MM.1S (cell line): ENCODE results near the gene ALG14.

ENCODE experiments used
- DNase-seq: peaks from one replicate; pipeline ENCODE4 v3.0.0-alpha.2; 2015
- H2AFZ ChIP-seq: fragments of 300-600 bp; sonication (generic); 2 replicates; pipeline ENCODE4 v1.6.0; 2016; ENCODE audit warnings: antibody characterized with exemption, low read length
- H3F3A ChIP-seq: fragments of 300-600 bp; sonication (generic); 2 replicates; pipeline ENCODE4 v1.6.1; 2016; ENCODE audit warnings: mild to moderate bottlenecking, antibody characterized with exemption, low read length, moderate library complexity, mixed read lengths; ENCODE audit not compliant: insufficient read depth
- H3K27ac ChIP-seq: fragments of 300-600 bp; sonication (generic); 2 replicates; pipeline ENCODE4 v1.5.1; 2016; ENCODE audit warnings: mild to moderate bottlenecking, low read length
- H3K27me3 ChIP-seq: fragments of 300-600 bp; sonication (generic); replicated peaks from 2 replicates; pipeline ENCODE4 v1.6.0; 2016; ENCODE audit warnings: low read length; ENCODE audit not compliant: insufficient read depth
- H3K36me3 ChIP-seq: fragments of 300-600 bp; sonication (generic); replicated peaks from 2 replicates; pipeline ENCODE4 v1.6.1; 2016; ENCODE audit warnings: mild to moderate bottlenecking, low read length, mixed read lengths; ENCODE audit not compliant: insufficient read depth
- H3K4me1 ChIP-seq: fragments of 300-600 bp; sonication (generic); 2 replicates; pipeline ENCODE4 v1.6.1; 2016; ENCODE audit warnings: low read length, mixed read lengths
- H3K4me2 ChIP-seq: fragments of 300-600 bp; sonication (generic); 2 replicates; pipeline ENCODE4 v1.6.0; 2016; ENCODE audit warnings: low read depth, low read length
- H3K4me3 ChIP-seq: fragments of 300-600 bp; sonication (generic); 2 replicates; pipeline ENCODE4 v1.5.1; 2016; ENCODE audit warnings: low read length, mixed read lengths
- H3K79me2 ChIP-seq: fragments of 300-600 bp; sonication (generic); 2 replicates; pipeline ENCODE4 v1.6.1; 2016; ENCODE audit warnings: mixed run types, low read length, mixed read lengths
- H3K9ac ChIP-seq: fragments of 300-600 bp; sonication (generic); 2 replicates; pipeline ENCODE4 v1.6.1; 2016; ENCODE audit warnings: low read length, mixed read lengths
- H3K9me2 ChIP-seq: fragments of 300-600 bp; sonication (generic); replicated peaks from 2 replicates; pipeline ENCODE4 v1.6.1; 2016; ENCODE audit warnings: mild to moderate bottlenecking, low read length, mixed read lengths; ENCODE audit not compliant: insufficient read depth
- H3K9me3 ChIP-seq: fragments of 300-600 bp; sonication (generic); replicated peaks from 2 replicates; pipeline ENCODE4 v1.6.1; 2016; ENCODE audit warnings: mild to moderate bottlenecking, low read length, mixed read lengths; ENCODE audit not compliant: insufficient read depth
- H4K20me1 ChIP-seq: fragments of 300-600 bp; sonication (generic); 2 replicates; pipeline ENCODE4 v1.6.1; 2016; ENCODE audit warnings: mild to moderate bottlenecking, low read length, moderate library complexity, mixed read lengths; ENCODE audit not compliant: insufficient read depth
- CTCF ChIP-seq: fragments of 300-600 bp; sonication (generic); IDR thresholded peaks from 2 replicates; pipeline ENCODE4 v1.5.1; 2016; ENCODE audit warnings: antibody characterized with exemption, low read length, mixed read lengths
- EZH2 ChIP-seq: fragments of 300-600 bp; sonication (generic); optimal IDR thresholded peaks from 2 replicates; pipeline ENCODE3; 2017; ENCODE audit warnings: low read depth, mild to moderate bottlenecking, antibody characterized with exemption, low read length, mixed read lengths
- EZH2phosphoT487 ChIP-seq: fragments of 300-600 bp; sonication (generic); IDR thresholded peaks from 2 replicates; pipeline ENCODE4 v1.6.1; 2018; ENCODE audit warnings: antibody characterized with exemption, low read length

ALG14 gene

GRCh38 chr1:94992161-94992560, 80.6 kb downstream of the ALG14 start:
- Histone ChIP-seq H3K27me3 (no peaks in the 10 kb centered on the region), H4K20me1 (no peaks in the 10 kb centered on the region), H3K9ac (no peak overlapping the region), H3K27ac (no peak overlapping the region), H2AFZ (no peak overlapping the region), H3K9me3 (no peaks in the 10 kb centered on the region), H3K4me3 (no peak overlapping the region), H3F3A (no peaks in the 10 kb centered on the region), H3K79me2 (no peaks in the 10 kb centered on the region), H3K9me2 (no peaks in the 10 kb centered on the region), H3K4me1 (no peaks in the 10 kb centered on the region), H3K36me3 (no peaks in the 10 kb centered on the region), H3K4me2 (no peak overlapping the region)
- TF ChIP-seq EZH2phosphoT487 (no peak), EZH2 (no peak), CTCF (no peak)
- DNase-seq: no peak

- H3K9me2 ChIP-seq: no peaks in the 10 kb centered on the region
Observed at GRCh38 chr1:94989911-94990473, 82.8 kb downstream of the ALG14 start.

GRCh38 chr1:94989398-94989797, 83.4 kb downstream of the ALG14 start:
- no peaks in the 10 kb centered on the region for H3K9me3 ChIP-seq
- DNase-seq: no peak
- TF ChIP-seq EZH2phosphoT487 (no peak), CTCF (no peak), EZH2 (no peak)
- no peak overlapping the region for H3K9ac ChIP-seq
- H3K9me2 ChIP-seq: no peaks in the 10 kb centered on the region
- H3K4me2 ChIP-seq: no peak overlapping the region
- H3K4me3 ChIP-seq: no peak overlapping the region
- no peaks in the 10 kb centered on the region for H3K4me1 ChIP-seq
- no peaks in the 10 kb centered on the region for H3K79me2 ChIP-seq
- no peak overlapping the region for H2AFZ ChIP-seq
- H4K20me1 ChIP-seq: no peaks in the 10 kb centered on the region
- no peaks in the 10 kb centered on the region for H3F3A ChIP-seq
- H3K36me3 ChIP-seq: no peaks in the 10 kb centered on the region
- H3K27me3 ChIP-seq: no peaks in the 10 kb centered on the region
- no peak overlapping the region for H3K27ac ChIP-seq

More at GRCh38 chr1:94989911-94990473, 82.8 kb downstream of the ALG14 start:
- no peak overlapping the region for H3K27ac ChIP-seq
- H3K27me3 ChIP-seq: no peaks in the 10 kb centered on the region
- no peaks in the 10 kb centered on the region for H3K9me3 ChIP-seq
- H2AFZ ChIP-seq: no peak overlapping the region
- TF ChIP-seq CTCF: no peak
- no peaks in the 10 kb centered on the region for H3F3A ChIP-seq
- H3K4me3 ChIP-seq: no peak overlapping the region
- no peaks in the 10 kb centered on the region for H3K36me3 ChIP-seq
- no peak for DNase-seq
- no peaks in the 10 kb centered on the region for H3K4me1 ChIP-seq
- H3K79me2 ChIP-seq: no peaks in the 10 kb centered on the region
- H4K20me1 ChIP-seq: no peaks in the 10 kb centered on the region
- no peak overlapping the region for H3K9ac ChIP-seq
- H3K4me2 ChIP-seq: no peak overlapping the region
